Putamen (tissue), 1 donor: ENCODE measurements around the gene NAPSA.
"Not testable (repeated sequence)": the region's sequence is repeated elsewhere in the genome, so short reads cannot be mapped to it uniquely, and the experiment has no call there.

Experiments used
- DNase-seq: peaks from one replicate; pipeline ENCODE4 v3.0.0-alpha.2; 2016; ENCODE audit warnings: low spot score

Gene NAPSA

GRCh38 chr19:50365434-50366306, at the start of gene NAPSA:
TSS of gene NAPSA (minus strand) at chr19:50365639. CDS start at chr19:50365621, 18 bp downstream.
- no peak for DNase-seq

GRCh38 chr19:50413531-50413930, 48.1 kb upstream of the NAPSA start:
- DNase-seq, result no peak

GRCh38 chr19:50413096-50413495, 47.7 kb upstream of the NAPSA start:
- no peak for DNase-seq

GRCh38 chr19:50412419-50412818, 47.0 kb upstream of the NAPSA start:
- DNase-seq, result no peak

- no peak for DNase-seq
Observed at GRCh38 chr19:50410109-50410508, 44.7 kb upstream of the NAPSA start.

GRCh38 chr19:50409347-50409746, 43.9 kb upstream of the NAPSA start:
- DNase-seq, result no peak

GRCh38 chr19:50406829-50407228, 41.4 kb upstream of the NAPSA start:
- no peak for DNase-seq

GRCh38 chr19:50406156-50406820, 40.8 kb upstream of the NAPSA start:
- DNase-seq, result no peak

GRCh38 chr19:50402544-50403301, 37.3 kb upstream of the NAPSA start:
- no peak for DNase-seq

GRCh38 chr19:50401605-50402450, 36.4 kb upstream of the NAPSA start:
- DNase-seq, result no peak

GRCh38 chr19:50399368-50399745, 33.9 kb upstream of the NAPSA start:
- no peak for DNase-seq

- DNase-seq, result no peak
Observed at GRCh38 chr19:50398675-50399367, 33.4 kb upstream of the NAPSA start.

- no peak for DNase-seq
Observed at GRCh38 chr19:50394017-50394416, 28.6 kb upstream of the NAPSA start.

GRCh38 chr19:50393589-50393988, 28.1 kb upstream of the NAPSA start:
- DNase-seq, result no peak

- DNase-seq, result no peak
Observed at GRCh38 chr19:50392759-50393158, 27.3 kb upstream of the NAPSA start.

GRCh38 chr19:50390952-50391351, 25.5 kb upstream of the NAPSA start:
- DNase-seq, result not testable (repeated sequence)

GRCh38 chr19:50390295-50390694, 24.9 kb upstream of the NAPSA start:
- not testable (repeated sequence) for DNase-seq

GRCh38 chr19:50387868-50388245, 22.4 kb upstream of the NAPSA start:
- no peak for DNase-seq

GRCh38 chr19:50387176-50387867, 21.9 kb upstream of the NAPSA start:
- DNase-seq, result no peak
